HG02759 (cell line): Measurements from ENCODE around the gene AVPR1B.

Source experiments
- ATAC-seq: cut with Tn5 transposase; IDR thresholded peaks from one replicate; pipeline ENCODE4 v1.9.1; 2021; ENCODE audit warnings: mild to moderate bottlenecking, moderate library complexity; ENCODE audit not compliant: unreplicated experiment

AVPR1B gene

GRCh38 chr1:206117151-206117948 lies at the start of gene AVPR1B:
AVPR1B (minus strand) TSS chr1:206117388; CDS start chr1:206116890, 498 bp downstream.
- ATAC-seq: no peak

GRCh38 chr1:206145771-206146290 lies 28.6 kb upstream of the AVPR1B start:
- ATAC-seq: no peak

- no peak for ATAC-seq
Measured at GRCh38 chr1:206144605-206145004, 27.4 kb upstream of the AVPR1B start.

- no peak for ATAC-seq
Measured at GRCh38 chr1:206143537-206144172, 26.5 kb upstream of the AVPR1B start.

GRCh38 chr1:206142770-206143169 lies 25.6 kb upstream of the AVPR1B start:
- ATAC-seq: no peak

DNA sequence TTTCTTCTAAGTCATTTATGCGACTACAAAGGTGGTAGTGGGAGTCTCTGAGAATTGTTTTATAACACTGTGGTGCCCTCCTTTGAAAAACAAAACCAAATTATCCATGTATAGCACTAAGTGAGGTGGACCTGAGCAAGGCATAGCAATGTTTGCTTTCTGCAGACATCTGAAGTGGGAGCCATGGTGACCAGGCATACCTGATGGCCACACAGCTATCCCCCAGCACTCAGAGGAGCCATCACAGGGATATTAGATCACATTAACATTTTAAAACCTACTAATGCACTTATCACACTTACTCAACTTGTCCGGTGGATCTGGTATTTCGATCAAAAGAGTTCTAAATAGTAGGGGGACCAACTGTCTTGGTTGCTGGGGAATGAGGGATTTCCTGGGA lies 24.8 kb upstream of the AVPR1B start:
- no peak for ATAC-seq

DNA sequence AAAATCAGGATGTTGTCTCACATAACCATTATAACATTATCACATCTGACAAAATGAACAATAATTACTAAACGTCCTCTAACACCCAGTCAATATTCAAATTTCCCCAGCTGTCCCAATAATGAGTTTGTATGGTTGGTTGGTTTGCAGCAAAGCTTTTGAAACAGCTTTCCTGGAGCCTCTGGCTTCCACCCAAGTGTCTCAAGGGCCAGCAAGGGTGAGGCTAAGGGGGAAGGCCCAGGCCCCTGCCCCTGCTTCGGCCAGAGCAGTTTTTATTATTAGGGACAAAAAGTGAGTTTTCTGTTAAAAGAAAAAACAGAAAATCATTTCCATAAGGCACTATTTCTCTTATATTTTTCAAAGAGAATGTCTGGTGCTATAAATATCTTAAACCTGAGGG lies 19.1 kb upstream of the AVPR1B start:
- ATAC-seq: no peak

DNA sequence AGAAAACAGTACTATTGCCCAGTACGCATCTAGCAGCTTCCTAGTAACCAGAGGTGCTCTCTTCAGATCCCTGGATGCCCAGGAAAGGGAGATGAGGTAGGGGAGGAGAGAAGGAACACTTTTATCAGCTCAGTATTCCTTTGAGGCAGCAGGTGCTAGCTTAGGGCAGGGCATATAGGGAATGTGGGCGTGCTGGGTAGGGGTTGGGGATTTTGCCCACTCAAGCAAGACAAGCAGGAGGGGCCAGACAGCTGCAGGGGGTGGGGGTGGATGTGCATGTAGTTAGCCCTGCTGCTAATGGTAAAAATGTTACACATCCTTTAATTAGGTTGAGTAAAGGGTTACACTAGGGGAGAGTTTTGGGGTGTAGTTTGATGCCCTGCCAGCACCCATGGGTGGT lies 18.1 kb upstream of the AVPR1B start:
- no peak for ATAC-seq

DNA sequence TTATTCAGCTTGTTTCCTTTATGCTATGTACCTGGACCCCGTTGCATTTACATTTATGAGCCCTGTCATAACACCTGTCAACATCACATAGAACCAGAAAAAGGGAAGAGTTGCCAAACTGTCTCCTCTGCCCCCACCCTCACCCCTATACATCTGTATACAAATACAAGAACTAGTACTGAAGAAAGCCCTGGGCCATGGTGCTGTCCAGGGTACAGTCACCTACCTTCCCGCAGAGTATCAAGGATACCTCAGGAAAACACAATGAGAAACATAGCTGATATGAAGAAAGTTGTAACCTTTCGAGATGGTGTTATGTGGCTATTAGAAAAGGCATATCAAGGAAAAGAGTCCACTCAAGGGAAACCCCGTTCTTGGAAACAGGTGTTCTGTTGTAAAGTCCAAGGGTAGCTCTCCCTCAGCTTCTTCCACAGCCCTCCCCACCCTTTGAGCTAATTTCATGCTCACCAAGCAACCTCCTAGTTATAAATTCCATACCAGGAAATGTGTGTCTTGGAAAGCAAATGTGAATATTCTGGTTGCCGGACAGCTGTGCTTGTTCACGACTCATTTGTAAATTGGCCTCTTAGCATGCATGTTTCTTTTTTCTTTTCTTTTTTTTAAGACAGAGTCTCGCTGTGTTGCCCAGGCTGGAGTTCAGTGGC lies 16.7 kb upstream of the AVPR1B start:
- no peak for ATAC-seq

- no peak for ATAC-seq
Measured at GRCh38 chr1:206131037-206131436, 13.8 kb upstream of the AVPR1B start.

DNA sequence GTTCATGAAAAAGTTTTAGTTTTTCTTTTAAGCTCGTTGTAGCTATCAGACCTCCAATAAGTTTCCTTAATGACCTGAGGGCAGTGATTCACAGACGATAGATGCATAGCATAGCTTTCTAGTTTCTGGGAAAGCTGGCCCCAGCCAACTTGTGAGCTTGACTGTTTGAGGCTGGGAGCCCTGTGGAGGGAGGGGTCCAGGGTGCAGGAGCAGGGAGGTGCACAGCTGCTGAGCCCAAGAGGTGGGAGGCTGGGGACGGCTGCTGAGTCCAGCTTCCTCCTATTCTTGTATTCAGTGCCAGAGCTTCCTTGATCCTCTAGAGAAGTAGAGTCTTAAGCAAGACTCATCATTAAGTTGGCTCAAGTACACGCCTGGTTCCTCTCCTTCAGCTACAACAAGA lies 11.0 kb upstream of the AVPR1B start:
- ATAC-seq: no peak

DNA sequence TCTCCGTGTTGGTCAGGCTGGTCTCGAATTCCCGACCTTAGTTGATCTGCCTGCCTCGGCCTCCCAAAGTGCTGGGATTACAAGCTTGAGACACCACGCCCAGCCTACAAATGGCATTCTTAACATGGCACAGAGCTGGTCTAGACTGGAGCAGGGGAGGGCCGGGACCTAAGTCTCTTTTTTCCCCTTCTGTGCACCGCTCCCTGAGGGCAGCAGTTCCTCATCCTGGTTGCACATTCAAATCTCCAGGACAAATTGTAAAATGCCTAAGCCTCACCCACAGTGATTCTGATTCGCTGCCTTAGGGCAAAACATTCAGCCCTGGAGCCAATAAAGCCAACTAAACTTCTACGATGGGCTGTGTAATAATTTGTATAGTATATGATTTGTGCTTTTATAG lies 10.1 kb upstream of the AVPR1B start:
- ATAC-seq: no peak

- no peak for ATAC-seq
Measured at GRCh38 chr1:206125346-206125745, 8.2 kb upstream of the AVPR1B start.

- no peak for ATAC-seq
Measured at GRCh38 chr1:206122686-206123085, 5.5 kb upstream of the AVPR1B start.

- ATAC-seq: no peak
Measured at GRCh38 chr1:206121269-206121668, 4.1 kb upstream of the AVPR1B start.

DNA sequence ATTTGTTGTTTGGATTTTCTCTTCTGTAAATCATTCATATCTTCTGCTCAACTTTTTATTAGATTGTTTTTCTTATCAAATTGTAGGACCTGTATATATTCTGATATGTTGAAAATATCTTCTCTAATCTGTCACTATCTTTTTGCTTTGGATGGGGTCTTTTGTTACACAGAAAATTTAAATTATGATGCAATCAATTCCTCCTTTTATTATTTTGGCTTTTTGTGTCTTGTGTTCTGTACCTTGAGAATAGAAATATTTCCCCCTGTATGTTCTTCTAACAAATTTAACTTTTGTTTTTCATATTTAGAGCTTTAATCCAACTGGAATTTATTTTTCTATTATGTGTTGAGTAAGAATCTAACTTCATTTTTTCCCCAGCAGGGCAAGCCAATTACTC lies 3.2 kb upstream of the AVPR1B start:
- ATAC-seq: no peak

DNA sequence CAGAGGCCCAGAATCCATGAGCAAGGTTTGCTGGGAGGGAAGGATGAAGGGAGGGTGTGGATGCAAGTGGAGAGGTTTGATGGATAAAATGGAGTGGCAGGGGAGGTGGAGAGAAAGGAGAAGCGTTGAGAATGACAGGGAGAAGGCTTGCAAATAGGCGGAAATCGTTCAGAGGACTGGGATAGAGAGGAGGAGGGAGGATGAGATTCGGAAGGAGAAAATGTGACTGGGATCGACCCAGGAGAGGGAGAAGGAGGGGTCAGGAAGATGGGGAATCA lies 376 bp downstream of the AVPR1B start:
- no peak for ATAC-seq

DNA sequence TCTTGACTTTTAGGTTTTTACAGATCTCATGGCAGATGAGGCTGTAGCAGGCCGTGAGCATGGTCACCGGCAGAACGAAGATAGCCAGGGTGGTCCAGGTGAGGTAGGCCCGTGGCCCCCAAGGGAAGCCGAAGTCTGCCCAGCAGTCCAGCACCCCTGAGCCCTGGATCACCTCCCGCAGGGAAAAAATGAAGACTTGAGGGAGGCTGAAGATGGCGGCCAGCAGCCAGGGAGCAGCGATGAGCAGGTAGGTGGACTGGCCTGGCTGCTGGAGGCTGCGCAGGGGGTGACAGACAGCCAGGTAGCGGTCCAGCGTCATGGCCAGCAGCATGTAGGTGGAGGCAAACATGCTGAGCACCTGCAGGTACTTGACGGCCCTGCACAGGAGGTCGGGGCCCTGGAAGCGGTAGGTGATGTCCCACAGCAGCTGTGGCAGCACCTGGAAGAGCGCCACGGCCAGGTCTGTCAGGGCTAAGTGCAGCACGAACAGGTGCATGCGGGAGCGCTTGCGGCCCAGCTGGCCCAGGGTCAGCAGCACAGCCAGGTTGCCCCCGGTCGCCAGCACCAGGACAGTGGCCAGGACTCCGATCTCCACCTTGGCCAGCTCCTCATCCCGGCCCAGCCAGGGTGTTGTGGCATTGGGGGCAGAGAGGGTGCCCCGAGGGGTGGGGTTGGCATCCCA lies 856 bp downstream of the AVPR1B start:
- no peak for ATAC-seq

DNA sequence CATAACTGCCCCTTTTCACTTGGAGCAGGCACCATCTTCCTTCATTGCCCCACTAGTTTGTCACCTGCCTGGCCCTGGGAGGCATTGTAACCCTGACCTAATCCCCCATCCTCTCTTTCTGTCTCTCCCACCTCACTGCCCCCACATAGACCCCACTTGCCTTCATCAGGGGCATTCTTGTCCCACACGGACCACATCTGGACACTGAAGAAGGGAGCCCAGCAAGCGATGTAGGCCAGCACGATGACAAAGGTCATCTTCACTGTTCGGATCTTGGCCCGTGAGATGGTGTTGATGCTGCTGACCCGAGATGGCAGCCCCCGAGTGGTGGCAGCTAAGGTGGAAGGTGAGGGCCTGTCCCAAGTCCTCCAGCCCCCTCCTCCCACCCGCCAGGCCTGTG lies 1.4 kb downstream of the AVPR1B start:
- ATAC-seq: no peak

- ATAC-seq: no peak
Measured at GRCh38 chr1:206114692-206115640, 2.2 kb downstream of the AVPR1B start.
